Inflammatory macrophage (primary cell): ENCODE data around the gene TMEM30A.

Experiments
- DNase-seq, 2 donors: peaks; one replicate each; pipeline ENCODE4 v3.0.0-alpha.2; 2020 to 2022

TMEM30A gene

DNA sequence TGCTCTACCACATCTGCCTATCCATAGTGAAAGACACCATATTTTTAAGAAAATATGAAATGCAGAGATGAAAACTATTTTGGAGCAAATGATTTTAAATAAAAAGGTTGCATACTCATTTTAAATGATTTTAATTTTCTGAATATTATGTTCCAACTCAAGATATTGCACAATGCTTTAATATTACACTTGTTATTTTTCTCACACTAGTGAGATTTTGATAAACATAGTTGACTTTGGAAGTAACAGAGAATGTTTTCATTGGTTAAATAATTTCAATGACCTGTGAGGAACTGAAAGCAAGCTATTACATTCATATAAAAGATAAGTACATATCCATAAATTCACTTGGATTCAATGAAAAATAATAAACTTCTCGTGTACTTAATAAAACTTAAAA is 7.2 kb upstream of the TMEM30A start:
- DNase-seq: no peak

GRCh38 chr6:75291331-75291730 is 6.7 kb upstream of the TMEM30A start:
- no peak for DNase-seq

DNA sequence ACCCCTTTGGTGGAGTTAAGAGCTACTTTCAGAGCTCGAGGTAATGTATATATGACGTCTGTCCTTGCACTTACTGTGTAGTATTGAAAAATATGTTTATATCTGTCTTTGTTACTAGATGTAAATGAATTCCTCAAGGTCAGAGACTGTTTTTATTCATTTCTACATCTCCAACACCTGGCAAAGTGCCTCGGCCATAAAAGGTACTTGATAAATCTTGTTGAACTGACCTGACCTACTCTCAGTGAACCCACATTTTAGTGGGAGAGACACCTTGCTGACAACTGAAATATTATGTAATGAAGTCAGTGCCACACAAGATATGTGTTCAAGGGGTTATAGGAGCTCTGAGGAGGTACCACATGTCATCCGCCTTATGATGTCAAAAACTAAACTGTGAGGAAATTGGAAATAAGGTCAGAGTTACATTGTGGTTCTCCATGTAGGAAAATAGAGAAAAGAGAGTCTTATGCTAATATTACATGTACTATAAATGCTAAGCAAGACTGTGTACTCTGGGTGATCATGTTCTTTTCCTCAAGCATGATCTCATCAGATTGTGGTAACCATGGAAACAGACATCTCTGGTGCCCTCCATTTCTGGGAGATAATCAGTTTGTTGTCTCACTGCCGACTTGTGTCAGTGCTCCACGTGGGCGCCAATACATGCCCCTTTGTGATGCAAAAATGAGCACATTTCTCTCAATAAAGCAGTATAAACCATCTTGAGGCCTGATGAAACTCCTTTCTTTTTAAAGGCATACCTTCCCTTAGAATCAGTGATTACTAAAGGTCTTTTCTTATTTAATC is 5.7 kb upstream of the TMEM30A start:
- DNase-seq: no peak

DNA sequence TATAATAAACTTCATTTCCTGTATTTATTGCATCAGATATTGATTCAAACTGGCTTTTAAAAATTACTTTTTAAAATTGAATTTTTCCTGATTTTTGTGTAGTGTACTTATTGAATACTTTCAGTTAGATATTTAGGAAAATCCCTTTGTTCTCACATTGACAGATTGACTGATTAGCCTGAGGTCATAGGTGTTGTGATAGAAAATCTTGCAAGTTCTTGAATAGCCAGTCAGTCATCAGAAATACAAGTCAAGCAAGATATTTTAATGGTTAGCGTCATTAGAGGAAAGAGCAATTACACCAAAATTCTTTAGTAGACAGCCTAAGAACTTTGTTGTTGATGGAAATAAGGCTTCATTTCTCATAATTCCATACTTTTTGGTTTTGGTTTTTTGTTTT is 3.4 kb upstream of the TMEM30A start:
- DNase-seq: no peak

GRCh38 chr6:75287424-75287823 is 2.8 kb upstream of the TMEM30A start:
- DNase-seq: peak; percentile 33 to 56

- no peak for DNase-seq
Measured at GRCh38 chr6:75286955-75287354, 2.4 kb upstream of the TMEM30A start.

DNA sequence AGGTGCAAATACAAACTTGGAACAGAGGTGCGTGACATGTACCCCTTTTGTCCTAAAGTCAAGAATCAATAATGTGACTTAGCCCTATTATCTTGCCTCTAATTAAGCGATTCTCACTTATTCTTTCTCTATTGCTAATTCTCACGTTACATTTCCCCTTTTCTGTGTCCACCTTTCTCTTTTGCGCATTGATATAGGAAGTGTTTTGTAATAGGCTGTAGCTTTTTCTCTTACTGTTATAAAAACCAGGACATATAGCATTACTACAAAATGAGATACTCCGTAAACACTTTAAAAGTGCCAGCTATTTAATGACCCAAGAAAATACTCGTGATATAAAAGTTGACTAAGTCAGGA is 669 bp upstream of the TMEM30A start:
- DNase-seq: peak in 1 of 2 donors; percentile 19

- DNase-seq: peak; percentile 14 to 18
Measured at GRCh38 chr6:75283907-75284631, 523 bp downstream of the TMEM30A start.

DNA sequence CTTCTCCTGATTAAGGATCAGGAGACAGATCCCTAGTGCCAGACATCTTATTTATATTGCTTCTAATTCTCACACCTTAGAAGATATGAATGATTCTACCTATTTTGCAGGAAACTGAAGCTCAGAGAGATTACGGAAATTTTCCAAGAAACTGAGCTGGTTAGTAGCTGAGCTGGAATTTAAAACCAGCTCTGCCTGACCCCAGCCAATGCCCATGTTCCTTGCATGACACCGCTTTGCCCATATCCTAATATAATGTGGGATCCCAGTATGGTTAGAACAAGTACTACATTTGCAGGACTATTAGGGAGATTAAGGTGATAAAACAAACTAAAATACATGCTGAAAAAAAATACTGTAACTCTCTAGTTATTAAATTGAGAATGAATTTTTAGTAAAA is 1.9 kb downstream of the TMEM30A start:
- no peak for DNase-seq

- DNase-seq: no peak
Measured at GRCh38 chr6:75281653-75282052, 2.9 kb downstream of the TMEM30A start.

DNA sequence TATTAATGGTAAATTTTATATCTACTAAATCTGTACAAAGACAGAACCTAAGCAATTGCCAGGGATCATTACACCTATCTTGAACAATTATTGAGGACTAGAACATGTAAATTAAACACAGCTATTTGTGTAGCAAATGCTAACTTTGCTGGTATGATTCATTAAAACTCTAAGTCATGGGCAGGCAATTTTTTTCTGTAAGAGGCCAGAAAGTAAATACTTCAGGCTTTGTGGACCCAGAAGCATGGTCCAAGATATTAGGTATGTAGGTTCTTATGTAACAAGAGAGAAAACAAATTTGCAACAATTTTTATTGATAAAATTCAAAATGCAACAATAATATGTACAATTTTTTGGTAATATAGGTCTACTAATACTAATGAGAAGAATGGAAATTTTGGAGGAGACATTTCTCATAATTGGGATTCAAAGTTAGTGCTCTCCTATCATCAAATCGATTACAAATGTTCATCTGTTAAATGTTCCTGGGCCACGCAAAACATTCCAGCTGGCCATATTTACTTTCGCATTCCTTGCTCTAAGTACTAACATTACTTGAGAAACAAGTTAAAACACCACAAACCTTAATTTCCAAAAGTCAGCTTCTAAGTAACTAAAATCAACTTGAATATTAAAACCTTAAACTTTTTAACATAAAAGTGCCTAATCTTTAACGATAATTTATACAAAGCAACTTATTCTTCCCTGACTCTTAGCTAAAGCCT is 4.3 kb downstream of the TMEM30A start:
- no peak for DNase-seq

- DNase-seq: no peak
Measured at GRCh38 chr6:75279418-75279817, 5.2 kb downstream of the TMEM30A start.

GRCh38 chr6:75278474-75279077 is 6.0 kb downstream of the TMEM30A start:
- DNase-seq: peak; percentile 23 to 51

DNA sequence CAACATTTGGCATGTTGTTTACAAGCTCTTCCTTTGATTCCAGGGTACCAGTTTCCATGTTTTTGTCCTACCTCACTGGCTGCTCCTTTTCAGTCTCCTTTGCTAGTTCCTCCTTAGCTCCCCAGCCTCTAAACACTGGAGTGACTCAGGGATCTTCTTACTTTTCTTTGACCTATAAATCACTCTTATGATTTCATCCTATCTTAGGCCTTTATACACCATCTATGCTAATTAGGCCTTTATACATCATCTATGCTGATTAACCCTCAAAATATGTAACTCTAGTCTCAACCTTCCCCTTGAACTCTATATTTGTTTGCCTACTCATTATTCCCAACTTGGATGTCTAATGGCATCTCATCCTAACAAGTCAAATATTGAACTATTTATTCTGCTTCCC is 9.5 kb downstream of the TMEM30A start:
- no peak for DNase-seq

DNA sequence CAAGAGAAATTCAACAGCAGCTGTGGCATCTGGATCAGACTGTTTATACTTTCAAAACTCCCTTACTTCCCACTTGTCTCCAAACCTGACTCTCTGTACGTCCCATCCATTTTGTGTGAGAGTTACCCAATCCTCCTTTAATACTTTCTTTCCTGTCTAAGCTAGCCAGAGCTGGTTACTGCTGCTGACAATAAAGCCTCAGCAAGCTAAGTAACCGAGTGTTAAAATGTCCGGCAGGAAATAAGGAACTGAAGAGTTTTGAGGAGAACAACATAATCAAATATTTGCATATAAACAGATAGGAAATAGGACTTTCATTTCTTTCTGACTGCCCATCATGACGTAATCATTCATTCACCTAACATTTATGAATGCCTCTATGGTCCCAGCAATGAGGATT is 11.6 kb downstream of the TMEM30A start:
- DNase-seq: peak; percentile 4 to 43

- peak; percentile 57 to 58 for DNase-seq
Measured at GRCh38 chr6:75272145-75272840, 12.3 kb downstream of the TMEM30A start.

- no peak for DNase-seq
Measured at GRCh38 chr6:75268988-75269354, 15.6 kb downstream of the TMEM30A start.

DNA sequence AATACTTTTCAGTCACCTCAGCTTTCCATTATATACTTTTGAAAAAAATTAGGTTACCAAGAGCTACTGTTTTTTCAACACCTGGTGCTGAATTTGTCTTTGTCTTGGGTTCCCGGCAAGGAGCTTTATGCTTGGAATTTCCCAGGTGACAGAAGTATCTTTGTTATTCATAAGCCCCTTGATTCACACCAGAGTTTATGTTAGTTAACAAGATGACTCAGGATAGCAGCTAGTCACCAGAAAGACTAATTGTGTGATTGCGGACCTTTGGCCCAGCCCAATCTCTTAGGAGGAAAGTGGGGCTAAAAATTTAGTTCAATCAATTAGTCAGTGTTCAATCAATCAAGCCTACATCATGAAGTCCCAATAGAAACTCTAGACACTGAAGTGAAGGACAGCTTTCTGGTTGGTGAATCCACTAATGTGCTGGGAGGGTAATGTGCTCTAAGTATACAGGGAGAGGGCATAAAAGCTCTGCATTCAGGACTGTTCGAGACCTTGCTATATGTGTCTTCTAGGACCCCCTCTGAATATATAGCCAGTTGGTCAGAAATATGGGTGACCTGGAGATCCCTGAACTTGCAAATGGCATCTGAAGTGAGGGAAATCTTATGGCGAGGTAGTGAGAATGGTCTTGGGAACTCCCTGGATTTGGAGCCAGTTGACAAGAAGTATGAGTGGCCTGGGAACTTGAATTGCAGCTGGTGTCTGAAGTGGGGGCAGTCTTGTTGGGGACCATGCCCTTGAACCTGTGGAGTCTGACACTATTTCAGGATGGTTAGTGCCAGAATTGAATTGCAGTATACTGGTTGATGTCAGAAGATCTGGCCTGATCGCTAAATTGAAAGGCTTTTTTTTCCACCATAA is 16.2 kb downstream of the TMEM30A start:
- DNase-seq: no peak

GRCh38 chr6:75267461-75267860 is 17.1 kb downstream of the TMEM30A start:
- DNase-seq: no peak

- DNase-seq: peak; percentile 47 to 58
Measured at GRCh38 chr6:75266716-75267291, 17.8 kb downstream of the TMEM30A start.

- no peak for DNase-seq
Measured at GRCh38 chr6:75263401-75263750, 21.2 kb downstream of the TMEM30A start.
